ENCODE data around the gene CCNB1. TPM values are rescaled to one million over a fixed set of nuclear protein-coding genes. Genes with fewer than 3 reads are reported as not detected.
A peak's percentile ranks its signal among the peaks of the same experiment; 100 is the strongest.

The CCNB1 gene
- total and polyA plus RNA-seq, 12 donors, result 3.6 to 53.5 (median 9.1) TPM

DNA sequence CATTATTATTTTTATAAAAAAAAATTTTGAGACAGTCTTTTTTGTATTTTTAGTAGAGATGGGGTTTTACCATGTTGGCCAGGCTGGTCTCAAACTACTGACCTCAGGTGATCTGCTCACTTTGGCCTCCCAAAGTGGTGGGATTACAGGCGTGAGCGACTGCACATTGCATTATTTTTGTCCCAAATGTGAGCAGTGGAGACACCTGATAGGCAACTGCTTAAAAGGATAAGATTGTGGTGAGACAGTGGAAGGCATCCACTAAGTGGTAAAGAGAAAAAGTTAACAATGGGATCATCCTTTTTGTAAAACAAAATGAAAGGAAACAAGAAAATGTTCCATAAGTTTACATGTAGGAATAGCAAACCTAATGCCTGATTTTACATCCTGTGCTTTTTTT, 20.4 kb downstream of the CCNB1 start:
- 94 to 97% (median 95%) methylated on average over 2 of the region's 2 CpGs for WGBS, 4 donors
- Histone ChIP-seq H3K4me3 (no peak overlapping the region), H3K27ac (no peak overlapping the region), H3K27me3 (no peaks in the 10 kb centered on the region), H3K9me3 (replicated peaks in 1 of 3) (no peaks in the 10 kb centered on the region), H3K36me3 (replicated peaks in 1 of 2) (no peaks in the 10 kb centered on the region), H3K4me1 (replicated peaks in 1 of 2) (peaks cover 6 to 13% of the 10 kb centered on the region in 2 donors)
- intact Hi-C loops (cut with DNase I), result no loop called here
- DNase-seq, result no peak
- TF ChIP-seq, protein P1, sequence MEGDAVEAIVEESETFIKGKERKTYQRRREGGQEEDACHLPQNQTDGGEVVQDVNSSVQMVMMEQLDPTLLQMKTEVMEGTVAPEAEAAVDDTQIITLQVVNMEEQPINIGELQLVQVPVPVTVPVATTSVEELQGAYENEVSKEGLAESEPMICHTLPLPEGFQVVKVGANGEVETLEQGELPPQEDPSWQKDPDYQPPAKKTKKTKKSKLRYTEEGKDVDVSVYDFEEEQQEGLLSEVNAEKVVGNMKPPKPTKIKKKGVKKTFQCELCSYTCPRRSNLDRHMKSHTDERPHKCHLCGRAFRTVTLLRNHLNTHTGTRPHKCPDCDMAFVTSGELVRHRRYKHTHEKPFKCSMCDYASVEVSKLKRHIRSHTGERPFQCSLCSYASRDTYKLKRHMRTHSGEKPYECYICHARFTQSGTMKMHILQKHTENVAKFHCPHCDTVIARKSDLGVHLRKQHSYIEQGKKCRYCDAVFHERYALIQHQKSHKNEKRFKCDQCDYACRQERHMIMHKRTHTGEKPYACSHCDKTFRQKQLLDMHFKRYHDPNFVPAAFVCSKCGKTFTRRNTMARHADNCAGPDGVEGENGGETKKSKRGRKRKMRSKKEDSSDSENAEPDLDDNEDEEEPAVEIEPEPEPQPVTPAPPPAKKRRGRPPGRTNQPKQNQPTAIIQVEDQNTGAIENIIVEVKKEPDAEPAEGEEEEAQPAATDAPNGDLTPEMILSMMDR (IDR thresholded peaks at IDR 0.05), result no peak
- TF ChIP-seq POLR2A (IDR thresholded peaks at IDR 0.05), result no peak

DNA sequence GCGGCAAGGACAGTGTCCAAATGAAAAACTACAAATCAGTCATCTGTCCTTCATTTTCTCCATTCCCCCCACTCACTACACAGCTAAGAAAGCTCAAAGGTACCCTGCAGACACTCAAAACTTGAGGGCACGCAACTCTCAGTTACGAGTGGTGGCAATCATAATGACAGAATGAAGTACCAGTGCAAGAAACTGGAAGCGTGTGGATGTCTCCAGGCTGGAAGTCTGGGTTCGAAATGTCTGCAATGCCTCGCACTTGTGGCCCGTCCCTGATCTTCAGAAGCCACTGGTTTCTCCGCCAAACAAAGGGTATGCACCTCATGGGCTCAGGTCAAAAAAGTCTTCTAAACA, 21.8 kb downstream of the CCNB1 start:
- H3K4me3 ChIP-seq, result peak overlapping the region in 3 of 4 donors; percentile 49 to 72 (median 57)
- H3K4me1 ChIP-seq (replicated peaks in 1 of 2), result peaks cover 6 to 13% of the 10 kb centered on the region in 2 donors
- no peaks in the 10 kb centered on the region for H3K27me3 ChIP-seq
- no peaks in the 10 kb centered on the region for H3K9me3 ChIP-seq (replicated peaks in 1 of 3)
- H3K36me3 ChIP-seq (replicated peaks in 1 of 2), result no peaks in the 10 kb centered on the region
- 7 to 15% (median 12%) methylated on average over 5 to 8 of the region's 8 CpGs for WGBS, 4 donors
- DNase-seq, result no peak
- peak overlapping the region in 3 of 5 donors; percentile 44 to 83 (median 80) for H3K27ac ChIP-seq
- intact Hi-C loops (cut with DNase I), result loop anchor here in 1 of 2 donors (2.0 kb wide), 1 partner anchor 28 kb away; a partner anchor contains a TSS
- TF ChIP-seq POLR2A (IDR thresholded peaks at IDR 0.05), result no peak
- TF ChIP-seq, protein P1 (IDR thresholded peaks at IDR 0.05), result no peak

DNA sequence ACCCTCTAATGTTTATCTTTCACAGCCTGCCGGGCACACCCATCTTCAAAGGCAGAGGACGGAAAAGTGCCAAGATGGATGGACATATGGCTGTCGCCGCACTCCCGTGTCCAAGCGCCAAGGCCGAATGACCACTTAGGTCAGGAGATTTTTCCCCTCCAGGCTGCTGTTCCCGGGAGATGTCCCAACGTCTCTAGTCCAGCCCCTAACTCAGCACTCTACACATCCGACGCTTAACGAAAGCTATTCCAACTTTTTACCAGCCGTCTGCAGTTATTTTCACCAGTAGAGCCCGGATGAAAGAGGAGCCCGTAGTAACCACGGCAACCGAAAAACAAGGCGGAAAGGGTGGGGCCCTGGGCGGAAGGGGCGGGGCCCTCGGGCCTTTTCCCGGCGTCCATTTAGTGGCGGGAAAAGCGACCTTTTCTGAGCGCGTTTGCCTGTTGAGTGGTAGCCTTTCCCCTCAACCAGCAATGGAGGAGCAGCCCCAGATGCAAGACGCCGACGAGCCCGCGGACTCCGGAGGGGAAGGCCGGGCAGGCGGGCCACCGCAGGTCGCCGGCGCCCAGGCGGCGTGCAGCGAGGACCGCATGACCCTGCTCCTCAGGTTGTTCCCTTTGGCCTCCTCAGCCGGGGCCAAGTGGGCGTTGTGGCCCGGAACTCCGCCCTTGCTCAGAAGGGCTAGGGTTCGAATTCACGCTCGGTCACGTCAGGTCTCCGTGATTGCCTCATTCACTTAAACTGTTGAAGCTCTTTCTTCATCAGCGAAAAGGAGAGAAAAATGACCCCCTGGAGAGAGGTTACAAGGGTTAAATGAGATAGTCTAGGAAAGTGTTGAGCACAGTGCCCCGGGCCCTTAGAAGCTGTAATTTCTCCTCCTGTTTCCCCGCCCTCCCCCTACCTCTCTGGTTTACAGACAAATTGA, 22.5 kb downstream of the CCNB1 start, which contains the start of gene CENPH:
CENPH (plus strand) TSS at position 422 of the 925 bp plus-strand sequence; CDS start at position 474, 52 bp downstream.
- Histone ChIP-seq H3K27me3 (no peaks in the 10 kb centered on the region), H3K27ac (peak within 1 kb of the TSS in 3 of 5 donors; percentile 44 to 83 (median 80)), H3K36me3 (replicated peaks in 1 of 2) (no peaks in the 10 kb centered on the region), H3K9me3 (replicated peaks in 1 of 3) (no peaks in the 10 kb centered on the region), H3K4me3 (peak within 1 kb of the TSS; percentile 4 to 72 (median 53)), H3K4me1 (replicated peaks in 1 of 2) (peaks cover 6 to 13% of the 10 kb centered on the region in 2 donors)
- intact Hi-C loops (cut with DNase I), result loop anchor here in 1 of 2 donors (2.0 kb wide), 1 partner anchor 27 kb away; a partner anchor contains a TSS
- peak; percentile 88 to 97 (median 92) for DNase-seq
- TF ChIP-seq, protein P1 (IDR thresholded peaks at IDR 0.05), result no peak
- peak in 1 of 2 donors; percentile 30 for TF ChIP-seq POLR2A (IDR thresholded peaks at IDR 0.05)
- 0 to 1% (median 0%) methylated on average over 41 to 55 of the region's 55 CpGs for WGBS, 4 donors

DNA sequence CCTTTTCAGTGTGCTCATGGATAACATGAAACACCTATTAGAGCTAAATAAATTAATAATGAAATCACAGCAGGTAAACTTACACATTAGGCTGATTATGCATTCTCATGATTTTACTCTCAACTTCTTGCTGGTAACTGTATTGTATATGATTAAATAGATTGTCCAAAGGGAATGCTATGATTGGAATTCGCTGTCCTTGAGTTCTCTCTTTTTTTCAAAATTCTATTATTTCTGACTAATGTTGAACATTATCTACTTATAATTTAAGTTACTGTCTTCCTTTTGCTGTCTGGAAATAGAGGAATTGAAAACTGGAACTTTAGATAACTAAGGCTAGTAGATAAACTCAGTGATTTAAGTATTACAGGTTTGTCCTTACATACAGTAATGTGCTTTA, 35.5 kb downstream of the CCNB1 start:
- H3K36me3 ChIP-seq (replicated peaks in 1 of 2), result no peaks in the 10 kb centered on the region
- no peak overlapping the region for H3K27ac ChIP-seq
- TF ChIP-seq POLR2A (IDR thresholded peaks at IDR 0.05), result no peak
- TF ChIP-seq, protein P1 (IDR thresholded peaks at IDR 0.05), result no peak
- no peak overlapping the region for H3K4me3 ChIP-seq
- intact Hi-C loops (cut with DNase I), result no loop called here
- H3K9me3 ChIP-seq (replicated peaks in 1 of 3), result no peaks in the 10 kb centered on the region
- H3K4me1 ChIP-seq (replicated peaks in 1 of 2), result no peaks in the 10 kb centered on the region
- 93 to 95% (median 93%) methylated on average over 1 of the region's 1 CpG for WGBS, 4 donors
- H3K27me3 ChIP-seq, result no peaks in the 10 kb centered on the region
- DNase-seq, result no peak

Measured in adrenal gland (tissue), 12 donors.